Neuronal stem cell (in vitro differentiated cells): ENCODE results near the gene ATG16L2.
A peak's percentile ranks its signal among the peaks of the same experiment; 100 is the strongest.
"Not testable (repeated sequence)": the region's sequence is repeated elsewhere in the genome, so short reads cannot be mapped to it uniquely, and the experiment has no call there.

Experiments used
- DNase-seq: peaks from one replicate; pipeline ENCODE4 v3.0.0-alpha.2; 2013; ENCODE audit warnings: low spot score
- H2AFZ ChIP-seq: one replicate; pipeline ENCODE4 v1.6.1; 2013; ENCODE audit warnings: mild to moderate bottlenecking, low read length, inconsistent platforms
- H2AK5ac ChIP-seq: 2 replicates; pipeline ENCODE4 v1.6.1; 2013; ENCODE audit warnings: low read depth, mild to moderate bottlenecking, inconsistent platforms, low read length, moderate library complexity, mixed read lengths
- H2BK120ac ChIP-seq: 2 replicates; pipeline ENCODE4 v1.6.1; 2013; ENCODE audit warnings: low read depth, mild to moderate bottlenecking, inconsistent platforms, low read length, moderate library complexity, mixed read lengths
- H2BK12ac ChIP-seq: one replicate; pipeline ENCODE4 v1.6.1; 2013; ENCODE audit warnings: low read length, inconsistent platforms
- H2BK15ac ChIP-seq: 2 replicates; pipeline ENCODE4 v1.6.1; 2013; ENCODE audit warnings: mild to moderate bottlenecking, low read length, inconsistent platforms, mixed read lengths
- H2BK5ac ChIP-seq: one replicate; pipeline ENCODE4 v1.6.1; 2013; ENCODE audit warnings: inconsistent platforms, mild to moderate bottlenecking, low read length, moderate library complexity
- H3K14ac ChIP-seq: one replicate; pipeline ENCODE4 v1.6.1; 2013; ENCODE audit warnings: low read length, inconsistent platforms
- H3K18ac ChIP-seq: 2 replicates; pipeline ENCODE4 v1.6.1; 2013; ENCODE audit warnings: low read length, inconsistent platforms
- H3K23ac ChIP-seq: 2 replicates; pipeline ENCODE4 v1.6.1; 2013; ENCODE audit warnings: low read depth, mild to moderate bottlenecking, mixed read lengths, low read length, inconsistent platforms; ENCODE audit not compliant: poor library complexity
- H3K27ac ChIP-seq: replicated peaks from 3 replicates; pipeline ENCODE4 v1.5.1; 2013; ENCODE audit warnings: low read length, inconsistent platforms
- H3K27me3 ChIP-seq, 3 experiments: 2 replicates each; pipeline ENCODE4 v1.6.1; 2013; ENCODE audit warnings: low read length in 3 of 3, mild to moderate bottlenecking in 2 of 3, inconsistent platforms in 1 of 3, low read depth in 1 of 3, mixed read lengths in 1 of 3, moderate library complexity in 1 of 3; ENCODE audit not compliant: control insufficient read depth in 3 of 3, insufficient read depth in 3 of 3
- H3K36me3 ChIP-seq, 2 donors: replicated peaks in 1 of 2; 2 replicates each; pipeline ENCODE4 v1.6.1; 2013; ENCODE audit warnings: low read length in 2 of 2; ENCODE audit not compliant: control insufficient read depth in 2 of 2, insufficient read depth in 2 of 2
- H3K4ac ChIP-seq: 2 replicates; pipeline ENCODE4 v1.6.1; 2013; ENCODE audit warnings: inconsistent platforms, mild to moderate bottlenecking, low read length, moderate library complexity
- H3K4me1 ChIP-seq, 2 donors: 1 replicate in 1 of 2; 2 replicates in 1 of 2; pipeline ENCODE4 v1.6.1; 2013; ENCODE audit warnings: low read length in 2 of 2, low read depth in 1 of 2; ENCODE audit not compliant: control insufficient read depth in 2 of 2, insufficient read depth in 1 of 2
- H3K4me2 ChIP-seq: one replicate; pipeline ENCODE4 v1.6.1; 2013; ENCODE audit warnings: mild to moderate bottlenecking, low read length, inconsistent platforms; ENCODE audit not compliant: insufficient read depth, poor library complexity, severe bottlenecking
- H3K4me3 ChIP-seq, 2 donors: 2 replicates each; pipeline ENCODE4 v1.5.1; 2013; ENCODE audit warnings: low read length in 2 of 2, mild to moderate bottlenecking in 2 of 2, inconsistent platforms in 1 of 2, moderate library complexity in 1 of 2
- H3K79me1 ChIP-seq: one replicate; pipeline ENCODE4 v1.6.1; 2013; ENCODE audit warnings: low read depth, mild to moderate bottlenecking, inconsistent platforms, low read length, moderate library complexity
- H3K9ac ChIP-seq: one replicate; pipeline ENCODE4 v1.6.1; 2013; ENCODE audit warnings: mild to moderate bottlenecking, low read depth, low read length, inconsistent platforms; ENCODE audit not compliant: poor library complexity
- H3K9me3 ChIP-seq, 2 donors: replicated peaks in 1 of 2; 2 replicates each; pipeline versions ENCODE3 to v1.6.1; 2013; ENCODE audit warnings: low read length in 2 of 2, mild to moderate bottlenecking in 2 of 2, inconsistent platforms in 1 of 2, low read depth in 1 of 2, mixed read lengths in 1 of 2, moderate library complexity in 1 of 2; ENCODE audit not compliant: control insufficient read depth in 2 of 2, insufficient read depth in 1 of 2
- H4K8ac ChIP-seq: one replicate; pipeline ENCODE4 v1.6.1; 2013; ENCODE audit warnings: low read depth, mild to moderate bottlenecking, inconsistent platforms, low read length, moderate library complexity
- H4K91ac ChIP-seq: one replicate; pipeline ENCODE4 v1.6.1; 2013; ENCODE audit warnings: low read length, low read depth, mild to moderate bottlenecking, inconsistent platforms; ENCODE audit not compliant: poor library complexity
- WGBS, 2 donors: extraction: QIAGEN DNeasy Blood & Tissue Kit; methylation state at CpG; one replicate each; pipeline ENCODE4 v1.1.7; 2013; ENCODE audit warnings: missing lambda C conversion rate in 2 of 2, mixed read lengths in 1 of 2; ENCODE audit not compliant: insufficient read length in 2 of 2, insufficient replicate concordance in 1 of 2; ENCODE audit errors: extremely low coverage in 2 of 2; 5-methylcytosine and 5-hydroxymethylcytosine counted together

Gene ATG16L2

GRCh38 chr11:72789493-72790131 is 24.6 kb upstream of the ATG16L2 start:
- Histone ChIP-seq H2BK15ac (no peak overlapping the region), H3K4me2 (no peak overlapping the region), H2BK12ac (no peak overlapping the region), H3K36me3 (no peaks in the 10 kb centered on the region), H3K4me3 (no peak overlapping the region), H3K4me1 (peaks cover 15 to 18% of the 10 kb centered on the region in 2 donors), H3K27me3 (no peaks in the 10 kb centered on the region), H4K91ac (no peak overlapping the region), H2AFZ (no peak overlapping the region), H3K9me3 (no peaks in the 10 kb centered on the region), H3K18ac (no peak overlapping the region), H3K23ac (no peak overlapping the region), H3K9ac (no peak overlapping the region), H4K8ac (no peak overlapping the region), H3K27ac (no peak overlapping the region), H3K4ac (no peak overlapping the region), H3K79me1 (peaks cover 1% of the 10 kb centered on the region), H2AK5ac (no peak overlapping the region), H3K14ac (no peak overlapping the region), H2BK120ac (no peak overlapping the region), H2BK5ac (no peak overlapping the region)
- WGBS, 2 donors: no CpG with 5 or more reads among the region's 10 CpGs
- DNase-seq: no peak

GRCh38 chr11:72791228-72791627 is 23.0 kb upstream of the ATG16L2 start:
- H3K9me3 ChIP-seq, H4K91ac ChIP-seq, H3K79me1 ChIP-seq, H3K4ac ChIP-seq, H2BK12ac ChIP-seq, H3K27me3 ChIP-seq, H3K4me2 ChIP-seq, H2AK5ac ChIP-seq, H3K4me3 ChIP-seq, H4K8ac ChIP-seq, H3K18ac ChIP-seq, H3K27ac ChIP-seq, H3K36me3 ChIP-seq, H2BK15ac ChIP-seq, H2BK120ac ChIP-seq, H2BK5ac ChIP-seq, H3K23ac ChIP-seq, H2AFZ ChIP-seq, H3K9ac ChIP-seq, DNase-seq, H3K14ac ChIP-seq: not testable (repeated sequence)
- peaks cover 18% of the 10 kb centered on the region in 2 donors for H3K4me1 ChIP-seq
- WGBS, 2 donors: no CpG with 5 or more reads among the region's 7 CpGs

- H3K79me1 ChIP-seq: peaks cover 1% of the 10 kb centered on the region
- peak overlapping the region; percentile 94 for H2AFZ ChIP-seq
- H2BK5ac ChIP-seq: no peak overlapping the region
- H3K23ac ChIP-seq: peak overlapping the region; percentile 16
- H4K91ac ChIP-seq: no peak overlapping the region
- no peaks in the 10 kb centered on the region for H3K9me3 ChIP-seq
- no peak overlapping the region for H3K4ac ChIP-seq
- peak overlapping the region; percentile 63 for H2BK12ac ChIP-seq
- H3K4me1 ChIP-seq: peaks cover 13 to 16% of the 10 kb centered on the region in 2 donors
- H3K9ac ChIP-seq: no peak overlapping the region
- H3K4me2 ChIP-seq: no peak overlapping the region
- no CpG with 5 or more reads among the region's 3 CpGs for WGBS, 2 donors
- no peaks in the 10 kb centered on the region for H3K27me3 ChIP-seq
- H2BK15ac ChIP-seq: peak overlapping the region; percentile 40
- peak overlapping the region; percentile 38 for H3K18ac ChIP-seq
- H2BK120ac ChIP-seq: peak overlapping the region; percentile 3
- H4K8ac ChIP-seq: no peak overlapping the region
- no peak for DNase-seq
- no peak overlapping the region for H3K27ac ChIP-seq
- no peak overlapping the region for H3K4me3 ChIP-seq
- H3K36me3 ChIP-seq: no peaks in the 10 kb centered on the region
- H2AK5ac ChIP-seq: peak overlapping the region; percentile 94
- H3K14ac ChIP-seq: no peak overlapping the region
Observed at GRCh38 chr11:72792437-72793021, 21.7 kb upstream of the ATG16L2 start.

- H2AK5ac ChIP-seq: no peak overlapping the region
- H3K27ac ChIP-seq: no peak overlapping the region
- peak overlapping the region in 1 of 2 donors; percentile 70 for H3K4me3 ChIP-seq
- H2BK120ac ChIP-seq: no peak overlapping the region
- H3K14ac ChIP-seq: no peak overlapping the region
- H3K4me2 ChIP-seq: no peak overlapping the region
- H3K79me1 ChIP-seq: peaks cover 1% of the 10 kb centered on the region
- no peak overlapping the region for H3K23ac ChIP-seq
- no peak overlapping the region for H3K4ac ChIP-seq
- H2BK12ac ChIP-seq: no peak overlapping the region
- peak overlapping the region; percentile 94 for H2AFZ ChIP-seq
- no peak overlapping the region for H2BK5ac ChIP-seq
- WGBS, 2 donors: no CpG with 5 or more reads among the region's 2 CpGs
- H3K36me3 ChIP-seq: no peaks in the 10 kb centered on the region
- peaks cover 13 to 16% of the 10 kb centered on the region in 2 donors for H3K4me1 ChIP-seq
- no peak overlapping the region for H2BK15ac ChIP-seq
- H4K8ac ChIP-seq: no peak overlapping the region
- no peak overlapping the region for H3K9ac ChIP-seq
- no peaks in the 10 kb centered on the region for H3K27me3 ChIP-seq
- no peak overlapping the region for H4K91ac ChIP-seq
- no peak for DNase-seq
- H3K9me3 ChIP-seq: no peaks in the 10 kb centered on the region
- H3K18ac ChIP-seq: no peak overlapping the region
Observed at GRCh38 chr11:72793076-72793424, 21.2 kb upstream of the ATG16L2 start.
